CD4-positive, alpha-beta T cell treated with Interleukin-15 for 4 hours (primary cell): ENCODE measurements around the gene TAS2R60.
A peak's percentile ranks its signal among the peaks of the same experiment; 100 is the strongest.
"Not testable (repeated sequence)": the region's sequence is repeated elsewhere in the genome, so short reads cannot be mapped to it uniquely, and the experiment has no call there.

ENCODE experiments used
- DNase-seq: peaks from one replicate; pipeline ENCODE4 v3.0.0-alpha.2; 2020; ENCODE audit warnings: low spot score

Gene TAS2R60

GRCh38 chr7:143411976-143412708, 31.1 kb upstream of the TAS2R60 start:
- no peak for DNase-seq

DNA sequence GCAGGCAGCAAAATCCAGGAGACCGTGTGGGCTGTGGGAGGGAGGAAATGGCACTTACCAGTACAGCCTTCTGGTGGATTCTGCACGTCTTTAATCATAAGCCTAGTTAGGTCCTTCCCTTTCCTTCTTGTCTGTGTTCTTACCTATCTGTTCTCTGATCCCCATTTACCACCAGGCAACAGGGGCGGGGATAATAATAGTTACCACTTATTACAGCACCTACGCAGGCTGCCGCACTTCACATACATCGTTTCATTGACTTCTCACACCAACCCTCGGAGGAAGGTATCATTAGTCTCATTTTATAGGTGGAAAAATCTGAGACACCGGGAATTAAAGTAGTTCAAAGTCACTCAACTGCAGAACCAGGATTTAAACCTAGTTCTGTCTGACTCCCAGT, 30.1 kb upstream of the TAS2R60 start:
- DNase-seq: no peak

GRCh38 chr7:143415209-143415608, 28.0 kb upstream of the TAS2R60 start:
- DNase-seq: not testable (repeated sequence)

GRCh38 chr7:143415742-143416397, 27.4 kb upstream of the TAS2R60 start:
- no peak for DNase-seq

DNA sequence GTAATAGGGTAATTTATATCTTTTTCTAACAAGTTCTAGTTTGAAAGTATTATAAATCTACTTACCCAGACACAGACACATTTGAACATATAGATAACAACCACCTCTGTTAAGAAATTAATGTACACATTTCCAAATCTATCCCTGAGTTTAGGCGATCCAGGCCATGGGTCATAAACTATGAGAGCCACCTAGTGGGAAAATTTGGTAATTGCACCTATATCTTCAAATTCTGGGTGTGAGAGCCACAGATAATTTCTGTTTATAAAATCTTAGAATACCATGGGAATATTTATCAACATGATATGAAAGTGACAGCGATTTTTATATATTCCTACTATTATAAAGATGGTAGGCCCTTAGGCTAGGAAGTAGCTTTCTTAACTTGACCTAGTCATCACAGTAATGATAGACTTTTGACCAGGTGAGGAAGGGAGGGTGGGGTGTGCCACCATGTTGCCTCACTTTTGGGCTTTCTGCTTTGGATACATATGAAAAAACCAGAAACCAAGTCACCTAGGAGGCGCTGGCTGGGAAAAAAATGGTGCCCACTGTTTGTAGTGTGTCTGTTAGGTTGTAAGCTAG, 26.6 kb upstream of the TAS2R60 start:
- DNase-seq: peak; percentile 70

DNA sequence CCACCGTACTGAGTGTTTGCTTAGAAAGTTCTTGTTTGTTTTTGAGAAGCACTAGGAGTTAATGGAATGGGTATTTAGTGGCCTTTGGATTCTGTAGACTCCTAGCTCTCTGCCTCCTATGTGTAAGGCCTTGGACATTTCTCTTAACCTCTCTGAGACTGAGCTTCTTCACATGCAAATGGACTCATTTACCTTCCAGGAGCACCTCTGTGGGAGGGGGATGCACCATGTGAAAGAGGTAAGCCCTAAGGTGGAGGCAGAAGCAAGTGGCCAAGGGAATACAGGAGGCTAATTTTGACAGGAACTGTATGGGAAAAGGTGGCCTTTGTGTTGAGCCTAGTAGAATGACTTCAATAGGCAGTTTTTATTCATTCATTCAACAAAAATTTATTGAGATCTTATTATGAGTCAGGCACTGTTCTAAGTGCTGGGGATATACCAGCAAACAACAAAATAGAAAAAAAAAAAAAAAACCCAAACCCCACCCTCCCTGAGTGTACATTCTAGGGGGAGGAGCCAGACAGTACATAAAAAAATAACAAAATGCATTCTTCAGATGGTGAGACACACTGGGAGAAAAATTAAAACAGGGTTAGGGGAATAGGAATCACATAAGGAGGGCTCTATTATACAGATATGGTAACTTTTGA, 25.4 kb upstream of the TAS2R60 start:
- no peak for DNase-seq

- no peak for DNase-seq
These were observed 24.4 kb upstream of the TAS2R60 start for GRCh38 chr7:143418681-143419458.

GRCh38 chr7:143419880-143420279, 23.4 kb upstream of the TAS2R60 start:
- no peak for DNase-seq

GRCh38 chr7:143420624-143421023, 22.6 kb upstream of the TAS2R60 start:
- DNase-seq: not testable (repeated sequence)

- DNase-seq: no peak
These were observed 21.2 kb upstream of the TAS2R60 start for GRCh38 chr7:143422033-143422432.

DNA sequence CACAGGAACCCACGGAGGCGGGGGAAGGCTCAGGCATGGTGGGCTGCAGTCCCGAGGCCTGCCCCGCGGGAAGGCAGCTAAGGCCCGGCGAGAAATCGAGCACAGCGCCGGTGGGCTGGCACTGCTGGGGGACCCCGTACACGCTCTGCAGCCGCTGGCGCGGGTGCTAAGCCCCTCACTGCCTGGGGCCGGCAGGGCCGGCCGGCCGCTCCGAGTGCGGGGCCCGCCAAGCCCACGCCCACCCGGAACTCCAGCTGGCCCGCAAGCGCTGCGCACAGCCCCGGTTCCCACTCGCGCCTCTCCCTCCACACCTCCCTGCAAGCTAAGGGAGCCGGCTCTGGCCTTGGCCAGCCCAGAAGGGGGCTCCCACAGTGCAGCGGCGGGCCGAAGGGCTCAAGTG, 18.8 kb upstream of the TAS2R60 start:
- DNase-seq: not testable (repeated sequence)

DNA sequence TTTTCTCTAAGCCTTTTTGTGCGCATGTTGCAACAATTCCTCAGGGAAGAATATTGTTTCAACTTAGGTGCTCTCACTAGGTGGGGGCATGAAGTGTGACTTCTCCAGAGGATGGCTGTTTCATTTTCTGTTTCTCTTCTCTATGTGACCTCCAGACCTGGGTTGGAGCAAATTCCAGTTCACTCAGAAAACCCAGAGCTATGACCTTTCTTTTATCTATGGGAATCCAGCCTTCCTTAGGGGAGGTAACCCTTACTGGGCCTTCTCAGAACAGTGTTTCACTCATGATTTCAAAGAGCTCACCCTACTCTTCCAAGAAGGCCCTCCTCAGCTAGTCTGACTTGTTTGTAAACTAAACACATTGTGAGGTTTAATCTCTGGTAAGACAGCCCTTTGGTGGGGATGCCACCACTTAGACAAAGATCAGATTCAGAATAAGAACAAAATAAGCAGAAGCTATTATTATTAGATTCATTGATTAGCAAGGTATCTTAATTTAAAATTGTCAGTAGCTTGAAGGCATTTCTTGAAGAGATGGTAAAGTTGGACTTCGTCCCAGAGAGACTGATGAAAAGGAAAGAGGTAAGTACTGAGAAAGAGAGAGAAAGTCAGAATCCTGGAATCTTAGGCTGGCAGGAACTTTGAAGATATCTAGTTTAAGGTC, 16.6 kb upstream of the TAS2R60 start:
- peak; percentile 9 for DNase-seq

GRCh38 chr7:143429770-143430698, 13.2 kb upstream of the TAS2R60 start:
- DNase-seq: no peak

- DNase-seq: no peak
These were observed 12.1 kb upstream of the TAS2R60 start for GRCh38 chr7:143431109-143431508.

- DNase-seq: no peak
These were observed 9.5 kb upstream of the TAS2R60 start for GRCh38 chr7:143433759-143434158.

DNA sequence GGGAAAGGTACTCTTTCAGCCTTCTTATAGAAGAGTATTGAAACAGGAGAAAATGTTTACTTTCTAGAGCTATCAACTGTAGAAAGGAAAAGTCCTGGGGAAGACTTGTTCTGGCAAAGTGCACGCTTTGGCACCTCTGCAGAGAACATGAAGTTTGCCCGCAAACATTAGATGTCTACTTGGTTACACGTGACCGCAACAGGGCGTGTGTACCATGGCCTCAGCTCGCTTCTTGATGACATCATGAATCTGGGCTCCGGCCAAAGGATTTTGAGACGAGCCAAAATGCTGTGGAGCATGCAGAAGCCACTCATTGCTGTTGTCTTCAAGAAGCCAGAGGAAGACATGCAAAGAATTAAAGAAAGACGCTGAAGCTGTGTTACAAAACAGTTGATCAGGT, 8.6 kb upstream of the TAS2R60 start:
- no peak for DNase-seq

- DNase-seq: no peak
These were observed 8.0 kb upstream of the TAS2R60 start for GRCh38 chr7:143435266-143435665.

DNA sequence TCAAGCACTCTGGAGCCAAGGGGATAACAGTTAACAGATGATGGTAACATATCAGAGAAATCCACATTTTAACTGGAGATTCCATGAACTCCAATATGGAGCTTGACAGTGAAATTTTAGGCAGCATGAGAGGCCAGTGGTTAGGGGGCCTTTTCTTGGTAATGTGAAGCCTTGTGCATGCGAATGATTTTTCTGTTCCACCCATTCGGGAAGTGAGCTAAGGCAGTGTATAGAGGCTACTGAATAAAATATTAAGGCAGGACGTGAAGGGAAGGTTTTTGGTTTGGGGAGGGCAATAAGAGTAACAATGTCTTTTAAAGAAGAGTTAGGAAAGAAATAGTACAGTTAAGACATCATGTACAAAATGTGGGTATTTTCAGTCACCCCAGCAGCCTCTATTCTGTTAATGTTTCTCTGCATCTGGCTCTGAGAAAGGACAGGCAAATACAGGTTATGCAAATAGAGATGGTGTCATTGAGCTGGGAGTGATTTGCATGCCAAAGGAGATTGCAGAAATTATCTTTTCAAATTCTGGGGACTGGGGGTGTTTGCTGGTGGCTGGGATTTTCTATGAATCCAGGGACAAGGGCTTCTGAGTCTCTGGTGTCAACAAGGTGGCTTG, 6.8 kb upstream of the TAS2R60 start:
- DNase-seq: no peak

GRCh38 chr7:143437578-143437977, 5.7 kb upstream of the TAS2R60 start:
- DNase-seq: no peak

GRCh38 chr7:143439866-143440265, 3.4 kb upstream of the TAS2R60 start:
- DNase-seq: no peak
